ENCODE results near the gene PAQR4.
A peak's percentile ranks its signal among the peaks of the same experiment; 100 is the strongest.

The PAQR4 gene

DNA sequence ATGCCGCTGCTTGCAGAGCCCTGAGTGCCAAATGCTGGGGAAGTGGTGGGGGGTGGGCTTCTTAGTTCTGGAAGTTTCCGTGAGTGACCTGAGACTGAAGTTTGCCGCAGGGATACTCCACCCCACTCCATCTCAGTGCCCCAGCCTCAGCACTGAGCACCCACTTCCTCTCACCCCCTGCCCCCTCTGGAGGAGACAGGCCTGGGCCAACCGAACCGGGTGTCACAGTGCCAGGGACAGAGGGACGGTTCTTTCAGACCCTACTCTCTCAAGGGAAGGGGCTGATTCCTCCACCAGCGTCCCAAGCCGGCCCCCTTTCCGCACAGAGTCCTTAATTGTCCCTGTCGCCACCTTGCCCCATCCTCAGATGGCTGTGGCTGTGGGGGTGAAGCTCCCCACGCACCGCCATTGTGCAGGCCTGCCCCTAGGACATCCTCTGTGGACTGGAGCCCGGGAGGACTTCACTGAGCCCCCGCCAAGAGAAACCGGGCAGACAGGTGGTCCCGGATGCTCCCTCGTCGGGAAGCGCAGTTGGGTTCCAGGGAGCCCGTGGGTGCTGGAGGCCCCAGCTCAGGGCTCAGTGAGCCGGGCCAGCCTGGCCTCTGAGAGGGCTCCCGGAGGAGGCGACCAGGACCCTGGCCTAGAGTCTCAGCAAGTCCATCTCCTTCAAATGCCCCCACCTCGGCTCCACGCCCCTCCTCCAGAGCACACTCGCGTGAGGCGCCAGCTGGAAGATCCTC lies 6.6 kb upstream of the PAQR4 start:
- TF ChIP-seq POLR2A (IDR thresholded peaks at IDR 0.05; ENCODE audit: low read depth, low read length) (no peak), POLR2AphosphoS5 (IDR thresholded peaks at IDR 0.05; ENCODE audit: low read depth, low read length) (no peak), TAF1 (IDR thresholded peaks at IDR 0.05; ENCODE audit: borderline replicate concordance, low read depth, low read length) (no peak)
- DNase-seq (ENCODE audit: insufficient read length) (no peak), FAIRE-seq (no peak)

DNA sequence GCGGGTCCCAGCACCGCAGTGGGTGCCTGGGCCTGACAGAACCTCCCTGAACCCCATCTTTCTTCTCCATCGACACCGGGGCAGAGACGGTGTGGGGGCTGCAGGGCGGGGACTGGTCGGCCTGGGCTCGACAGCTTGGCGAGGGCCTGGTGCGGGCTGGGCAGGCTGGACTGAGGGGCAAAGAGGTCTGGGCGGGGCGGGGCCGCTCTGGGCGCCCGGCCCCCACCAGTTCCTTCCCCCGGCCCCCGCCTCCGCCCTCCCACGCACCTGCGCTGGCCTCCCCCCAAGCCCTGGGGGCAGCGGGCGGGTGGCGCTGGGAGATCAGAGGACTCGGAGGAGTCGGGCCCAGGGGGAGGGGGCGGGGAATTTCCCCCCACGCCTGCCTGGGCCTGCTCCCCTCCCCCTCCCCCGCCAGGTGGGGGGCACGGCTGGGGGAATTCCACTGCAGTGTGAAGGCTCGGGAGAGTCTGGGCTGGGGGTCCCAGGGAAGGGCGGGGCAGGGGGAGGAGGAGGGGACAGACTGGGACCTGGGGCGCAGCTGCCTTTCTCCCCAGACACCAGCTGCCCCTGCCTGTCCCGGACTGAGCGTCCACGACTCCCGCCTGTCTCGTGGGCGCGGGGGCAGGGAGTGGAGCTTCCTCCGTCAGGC lies 6.0 kb upstream of the PAQR4 start:
- DNase-seq (ENCODE audit: insufficient read length): no peak
- TF ChIP-seq POLR2A (IDR thresholded peaks at IDR 0.05; ENCODE audit: low read depth, low read length) (no peak), TAF1 (IDR thresholded peaks at IDR 0.05; ENCODE audit: borderline replicate concordance, low read depth, low read length) (no peak), POLR2AphosphoS5 (IDR thresholded peaks at IDR 0.05; ENCODE audit: low read depth, low read length) (no peak)
- peak; percentile 5 for FAIRE-seq

DNA sequence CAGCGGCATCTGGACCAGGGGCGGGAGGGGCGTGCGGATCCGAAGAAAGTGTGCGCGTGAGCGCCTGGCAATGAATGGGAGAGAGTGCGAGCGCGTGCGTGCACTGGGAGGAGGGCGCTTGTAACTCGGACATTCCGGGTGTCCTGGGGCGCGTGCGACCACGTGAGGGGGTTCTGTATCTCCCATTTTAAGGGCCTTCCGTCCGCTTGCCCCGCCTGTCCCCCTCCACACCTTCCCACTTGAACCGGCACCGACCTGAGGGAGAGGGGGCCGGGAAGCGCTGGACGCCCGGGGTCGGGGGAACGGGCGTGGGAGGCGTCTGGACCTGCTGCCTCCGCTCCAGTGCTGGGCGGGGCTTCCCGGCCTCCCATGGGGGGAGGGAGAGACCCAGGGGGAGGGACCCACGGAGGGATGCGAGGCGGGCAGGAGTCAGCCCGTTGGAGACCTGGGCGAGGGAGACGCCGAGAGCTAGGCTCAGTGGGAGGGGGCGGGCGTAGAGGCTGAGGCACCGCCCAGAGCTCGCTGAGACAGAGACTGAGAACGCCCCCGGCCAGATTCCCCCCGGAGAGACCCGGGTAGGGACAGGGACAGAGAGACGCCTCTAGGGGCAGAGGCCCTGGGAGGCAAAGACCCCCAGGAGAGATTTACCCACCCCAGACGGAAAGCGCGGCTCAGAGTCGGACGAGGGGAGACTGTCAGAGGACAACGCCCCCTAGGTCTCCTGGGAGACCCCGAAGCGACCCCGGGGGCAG lies 5.2 kb upstream of the PAQR4 start, which contains the start of gene KREMEN2:
Gene KREMEN2 (plus strand): TSS at position 553 of the 752 bp plus-strand sequence. CDS start 246 bp downstream, outside the sequence.
- DNase-seq (ENCODE audit: insufficient read length): no peak
- TF ChIP-seq POLR2A (IDR thresholded peaks at IDR 0.05; ENCODE audit: low read depth, low read length): no peak
- TF ChIP-seq POLR2AphosphoS5 (IDR thresholded peaks at IDR 0.05; ENCODE audit: low read depth, low read length): no peak
- TF ChIP-seq TAF1 (IDR thresholded peaks at IDR 0.05; ENCODE audit: borderline replicate concordance, low read depth, low read length): no peak
- peak; percentile 5 for FAIRE-seq

DNA sequence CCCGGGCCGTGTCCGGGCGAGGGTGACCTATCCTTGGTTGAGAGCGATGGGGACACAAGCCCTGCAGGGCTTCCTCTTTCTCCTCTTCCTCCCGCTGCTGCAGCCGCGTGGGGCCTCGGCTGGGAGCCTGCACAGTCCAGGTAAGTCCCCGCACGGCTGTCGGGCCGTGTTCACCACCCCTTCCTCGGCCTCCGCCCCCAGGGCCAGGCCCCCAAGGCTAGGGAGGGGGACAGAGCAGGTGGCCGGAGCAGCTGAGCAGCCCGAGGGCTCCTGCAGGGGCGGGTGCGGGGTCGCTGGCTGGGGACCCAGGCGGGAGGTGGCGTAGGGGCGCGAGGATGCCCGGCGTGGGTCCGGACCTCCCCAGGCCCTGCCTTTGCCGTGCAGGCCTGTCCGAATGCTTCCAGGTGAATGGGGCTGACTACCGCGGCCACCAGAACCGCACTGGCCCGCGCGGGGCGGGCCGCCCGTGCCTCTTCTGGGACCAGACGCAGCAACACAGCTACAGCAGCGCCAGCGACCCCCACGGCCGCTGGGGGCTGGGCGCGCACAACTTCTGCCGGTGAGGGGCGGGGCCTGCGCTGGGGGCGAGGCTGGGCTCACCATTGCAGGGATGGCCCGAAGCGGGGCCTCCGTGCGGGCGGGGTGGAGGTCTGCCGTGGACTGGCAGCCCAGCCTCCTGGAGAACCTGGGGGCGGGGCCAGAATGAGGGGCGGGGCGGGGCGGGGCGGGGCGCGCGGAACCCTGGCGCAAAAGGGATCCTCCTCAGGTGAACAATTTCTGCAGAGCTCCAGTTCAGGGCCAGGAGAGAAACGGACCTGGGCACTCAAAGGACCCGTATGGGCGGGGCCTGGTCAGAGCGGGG lies 4.4 kb upstream of the PAQR4 start:
- TF ChIP-seq POLR2AphosphoS5 (IDR thresholded peaks at IDR 0.05; ENCODE audit: low read depth, low read length): no peak
- no peak for TF ChIP-seq TAF1 (IDR thresholded peaks at IDR 0.05; ENCODE audit: borderline replicate concordance, low read depth, low read length)
- no peak for TF ChIP-seq POLR2A (IDR thresholded peaks at IDR 0.05; ENCODE audit: low read depth, low read length)

DNA sequence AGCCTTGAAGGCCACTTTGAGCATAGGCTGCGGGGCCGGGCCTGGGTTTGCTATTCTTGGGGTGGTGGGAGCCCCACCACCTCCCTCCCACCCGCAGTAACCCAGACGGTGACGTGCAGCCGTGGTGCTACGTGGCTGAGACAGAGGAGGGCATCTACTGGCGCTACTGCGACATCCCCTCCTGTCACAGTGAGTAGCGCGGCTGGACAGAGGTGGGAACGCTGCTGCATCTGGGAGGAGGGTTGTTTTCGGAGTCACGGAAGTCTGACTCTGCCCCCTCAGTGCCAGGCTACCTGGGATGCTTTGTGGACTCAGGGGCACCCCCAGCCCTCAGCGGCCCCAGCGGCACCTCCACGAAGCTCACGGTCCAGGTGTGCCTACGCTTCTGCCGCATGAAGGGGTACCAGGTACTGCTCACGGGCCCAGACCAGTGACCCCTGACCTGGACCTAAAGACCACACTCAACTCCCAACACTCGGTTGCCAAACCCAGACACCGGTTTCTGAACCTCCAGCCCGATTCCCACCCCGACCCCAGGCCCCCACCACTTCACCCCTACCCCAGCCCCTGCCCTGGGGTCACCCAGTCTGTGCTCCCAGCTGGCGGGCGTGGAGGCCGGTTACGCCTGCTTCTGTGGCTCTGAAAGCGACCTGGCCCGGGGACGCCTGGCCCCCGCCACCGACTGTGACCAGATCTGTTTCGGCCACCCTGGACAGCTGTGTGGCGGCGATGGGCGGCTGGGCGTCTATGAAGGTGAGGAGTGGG lies 2.9 kb upstream of the PAQR4 start:
- TF ChIP-seq TAF1 (IDR thresholded peaks at IDR 0.05; ENCODE audit: borderline replicate concordance, low read depth, low read length): no peak
- TF ChIP-seq POLR2AphosphoS5 (IDR thresholded peaks at IDR 0.05; ENCODE audit: low read depth, low read length): no peak
- TF ChIP-seq POLR2A (IDR thresholded peaks at IDR 0.05; ENCODE audit: low read depth, low read length): no peak
- DNase-seq (ENCODE audit: insufficient read length): no peak
- no peak for FAIRE-seq

More for the DNA sequence above, 4.4 kb upstream of the PAQR4 start:
- FAIRE-seq (no peak), DNase-seq (ENCODE audit: insufficient read length) (peak; percentile 76)

DNA sequence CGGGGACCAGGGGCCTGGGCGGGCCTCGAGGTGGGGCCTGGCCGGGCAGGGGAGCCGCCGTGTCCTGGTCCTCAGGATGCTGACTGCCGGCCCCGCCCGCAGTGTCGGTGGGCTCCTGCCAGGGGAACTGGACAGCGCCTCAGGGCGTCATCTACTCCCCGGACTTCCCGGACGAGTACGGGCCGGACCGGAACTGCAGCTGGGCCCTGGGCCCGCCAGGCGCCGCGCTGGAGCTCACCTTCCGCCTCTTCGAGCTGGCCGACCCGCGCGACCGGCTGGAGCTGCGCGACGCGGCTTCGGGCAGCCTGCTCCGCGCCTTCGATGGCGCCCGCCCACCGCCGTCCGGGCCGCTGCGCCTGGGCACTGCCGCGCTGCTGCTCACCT lies 2.3 kb upstream of the PAQR4 start:
- TF ChIP-seq POLR2A (IDR thresholded peaks at IDR 0.05; ENCODE audit: low read depth, low read length): no peak
- DNase-seq (ENCODE audit: insufficient read length) (no peak), FAIRE-seq (no peak)

DNA sequence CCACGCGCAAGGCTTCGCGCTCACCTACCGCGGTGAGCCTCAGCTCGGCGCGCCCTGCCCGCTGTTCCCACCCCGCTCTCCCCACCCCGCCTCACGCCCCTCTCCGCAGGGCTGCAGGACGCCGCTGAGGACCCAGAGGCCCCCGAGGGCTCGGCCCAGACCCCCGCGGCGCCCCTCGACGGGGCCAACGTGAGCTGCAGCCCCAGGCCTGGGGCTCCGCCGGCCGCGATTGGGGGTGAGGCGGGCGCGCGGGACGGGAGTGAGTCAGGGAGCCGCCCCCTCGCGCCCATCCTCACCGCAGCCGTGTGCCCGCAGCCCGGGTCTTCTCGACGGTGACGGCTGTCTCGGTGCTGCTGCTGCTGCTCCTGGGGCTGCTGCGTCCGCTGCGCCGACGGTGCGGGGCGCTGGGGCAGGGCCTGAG lies 1.9 kb upstream of the PAQR4 start:
- DNase-seq (ENCODE audit: insufficient read length) (no peak), FAIRE-seq (no peak)
- TF ChIP-seq TAF1 (IDR thresholded peaks at IDR 0.05; ENCODE audit: borderline replicate concordance, low read depth, low read length) (no peak), POLR2AphosphoS5 (IDR thresholded peaks at IDR 0.05; ENCODE audit: low read depth, low read length) (no peak), POLR2A (IDR thresholded peaks at IDR 0.05; ENCODE audit: low read depth, low read length) (no peak)

DNA sequence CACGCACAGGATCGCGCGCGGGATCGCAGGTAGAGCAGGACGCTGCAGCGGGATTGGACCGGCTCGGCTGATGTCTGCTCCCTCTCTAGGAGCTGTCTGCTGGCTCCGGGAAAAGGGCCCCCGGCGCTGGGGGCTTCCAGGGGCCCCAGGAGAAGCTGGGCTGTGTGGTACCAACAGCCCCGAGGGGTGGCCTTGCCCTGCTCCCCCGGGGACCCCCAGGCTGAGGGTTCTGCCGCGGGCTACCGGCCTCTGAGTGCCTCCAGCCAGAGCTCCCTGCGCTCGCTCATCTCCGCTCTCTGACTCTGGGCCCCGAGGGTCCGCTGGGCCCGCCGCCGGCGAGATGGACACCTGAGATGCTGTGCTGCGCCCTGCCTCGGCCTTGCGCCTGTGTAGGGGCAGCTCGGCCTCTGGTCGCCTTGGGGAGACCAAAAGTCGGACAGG lies 1.4 kb upstream of the PAQR4 start:
- DNase-seq (ENCODE audit: insufficient read length) (no peak), FAIRE-seq (no peak)
- no peak for TF ChIP-seq POLR2A (IDR thresholded peaks at IDR 0.05; ENCODE audit: low read depth, low read length)
- TF ChIP-seq POLR2AphosphoS5 (IDR thresholded peaks at IDR 0.05; ENCODE audit: low read depth, low read length): no peak
- no peak for TF ChIP-seq TAF1 (IDR thresholded peaks at IDR 0.05; ENCODE audit: borderline replicate concordance, low read depth, low read length)

DNA sequence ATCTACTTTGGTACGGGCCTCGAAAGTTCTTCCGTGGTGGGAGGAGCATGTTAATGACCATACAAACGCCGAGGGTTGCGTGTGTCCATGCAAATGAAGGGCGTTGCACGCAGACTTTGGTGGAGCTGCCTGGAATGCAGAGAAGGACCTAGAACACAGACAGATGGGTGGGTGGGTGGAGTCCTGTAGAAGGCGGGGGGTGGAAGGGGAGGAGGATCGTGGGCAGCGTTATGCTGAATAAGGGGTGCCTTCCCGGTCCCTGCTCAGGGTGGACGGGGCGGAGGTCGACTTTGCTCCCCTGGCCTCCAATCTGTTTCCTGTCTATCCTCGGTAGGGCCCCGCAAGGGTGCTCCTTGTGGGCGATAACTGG lies 795 bp upstream of the PAQR4 start:
- DNase-seq (ENCODE audit: insufficient read length): no peak
- no peak for FAIRE-seq

More for the DNA sequence above, 795 bp upstream of the PAQR4 start:
- TF ChIP-seq POLR2A (IDR thresholded peaks at IDR 0.05; ENCODE audit: low read depth, low read length) (no peak), POLR2AphosphoS5 (IDR thresholded peaks at IDR 0.05; ENCODE audit: low read depth, low read length) (no peak), TAF1 (IDR thresholded peaks at IDR 0.05; ENCODE audit: borderline replicate concordance, low read depth, low read length) (no peak)
